GM20431 (cell line): ENCODE data around the gene DIRAS1.

Experiments
- in situ Hi-C: fragments of 300-500 bp; cut with MseI, MboI; formaldehyde crosslinking; loops from one replicate; pipeline ENCODE4 v1.15.0; 2020; ENCODE audit warnings: low sequenced_read_pairs; ENCODE audit not compliant: unreplicated experiment

DIRAS1 gene

DNA sequence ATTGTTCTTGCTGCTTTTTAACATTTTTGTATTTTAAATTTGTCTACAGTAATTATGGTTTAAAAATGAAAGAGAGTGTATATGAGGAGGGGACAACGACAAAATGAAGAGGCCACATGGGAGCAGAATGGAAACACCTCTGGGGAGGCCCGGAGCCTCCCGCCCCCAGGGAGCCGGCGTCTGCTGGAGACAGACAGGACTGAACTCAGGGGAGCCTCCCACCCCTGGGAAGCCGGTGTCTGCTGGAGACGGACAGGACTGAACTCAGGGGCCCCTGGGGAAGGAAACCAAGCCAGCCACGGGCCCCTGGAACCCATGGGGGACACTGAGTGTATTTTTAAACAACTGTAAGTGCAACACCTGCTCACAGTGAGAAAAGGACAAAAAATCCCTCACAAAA, 35.3 kb upstream of the DIRAS1 start:
- in situ Hi-C loops: loop anchor here (10.0 kb wide), 1 partner anchor 92 kb away; no protein-coding TSS in a partner anchor

DNA sequence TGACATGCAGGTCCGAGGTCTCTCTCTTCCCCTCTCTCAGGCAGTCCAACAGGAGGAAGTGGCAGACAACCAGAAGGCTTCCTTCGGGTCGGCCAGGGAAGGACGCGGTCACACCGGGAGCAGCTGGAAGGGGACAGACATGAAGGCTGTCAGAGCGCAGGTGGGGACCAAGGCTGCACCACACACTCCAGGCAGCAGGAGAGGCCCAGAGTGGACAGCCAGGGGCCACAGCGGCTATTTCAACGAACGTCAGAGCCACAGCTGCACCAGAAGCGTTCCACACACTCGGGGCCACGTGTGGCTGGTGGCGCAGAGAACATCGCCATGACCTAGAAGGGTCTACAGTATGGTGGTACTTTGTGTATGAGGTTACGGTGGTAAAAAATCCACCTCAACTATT, 34.6 kb upstream of the DIRAS1 start:
- in situ Hi-C loops: loop anchor here (10.0 kb wide), 1 partner anchor 91 kb away; no protein-coding TSS in a partner anchor

DNA sequence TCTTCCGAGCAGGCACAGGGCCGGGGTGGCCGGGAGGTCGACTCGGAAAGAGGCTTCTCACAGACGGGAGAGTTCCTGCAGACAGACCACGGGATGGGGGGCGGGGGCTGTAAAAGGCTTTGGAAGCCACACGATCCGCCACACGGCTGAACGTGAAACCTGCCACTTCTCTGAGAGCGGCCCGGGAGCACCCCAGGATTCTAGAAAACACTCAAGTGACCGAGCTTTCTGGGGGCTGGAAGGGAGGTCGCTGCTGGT, 34.2 kb upstream of the DIRAS1 start:
- in situ Hi-C loops: loop anchor here (10.0 kb wide), 1 partner anchor 91 kb away; no protein-coding TSS in a partner anchor

DNA sequence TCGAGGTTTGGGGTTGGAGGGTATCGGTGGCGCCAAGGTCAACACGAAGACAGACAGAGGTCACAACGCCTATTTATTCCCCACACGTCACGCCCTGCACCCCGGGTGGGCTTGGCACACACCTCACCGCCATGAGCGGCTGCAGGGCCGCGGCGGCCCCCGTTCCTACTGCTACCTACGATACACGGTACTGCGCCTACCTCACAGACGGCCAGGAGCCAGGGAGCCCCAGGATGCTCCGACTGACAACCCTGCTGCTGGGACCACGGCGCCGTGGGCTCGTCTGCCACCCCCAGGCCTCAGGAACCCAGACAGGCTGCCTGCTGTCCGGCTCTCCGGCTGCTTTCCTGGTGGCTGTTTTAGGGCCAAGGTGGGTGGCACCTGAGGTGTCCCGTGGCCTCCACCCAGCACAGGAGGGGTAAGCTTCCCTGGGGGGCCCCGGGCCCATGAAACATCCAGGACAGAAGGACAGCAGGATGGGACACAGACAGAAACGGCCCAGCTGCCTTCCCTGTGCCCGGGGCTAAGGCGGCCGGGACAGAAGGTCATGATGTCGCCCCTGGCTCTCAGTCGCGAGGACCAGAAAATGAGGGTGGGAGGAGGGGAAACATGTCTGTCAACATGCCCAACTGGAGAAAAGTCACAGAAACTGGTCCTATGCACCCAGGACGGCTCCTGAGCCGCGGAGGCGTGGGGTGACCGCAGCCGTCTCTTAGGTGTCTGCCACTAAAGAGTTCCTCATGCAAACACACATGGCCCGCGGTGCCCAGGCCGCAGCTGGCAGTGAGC, 33.7 kb upstream of the DIRAS1 start:
- in situ Hi-C loops: loop anchor here (10.0 kb wide), 1 partner anchor 90 kb away; no protein-coding TSS in a partner anchor

DNA sequence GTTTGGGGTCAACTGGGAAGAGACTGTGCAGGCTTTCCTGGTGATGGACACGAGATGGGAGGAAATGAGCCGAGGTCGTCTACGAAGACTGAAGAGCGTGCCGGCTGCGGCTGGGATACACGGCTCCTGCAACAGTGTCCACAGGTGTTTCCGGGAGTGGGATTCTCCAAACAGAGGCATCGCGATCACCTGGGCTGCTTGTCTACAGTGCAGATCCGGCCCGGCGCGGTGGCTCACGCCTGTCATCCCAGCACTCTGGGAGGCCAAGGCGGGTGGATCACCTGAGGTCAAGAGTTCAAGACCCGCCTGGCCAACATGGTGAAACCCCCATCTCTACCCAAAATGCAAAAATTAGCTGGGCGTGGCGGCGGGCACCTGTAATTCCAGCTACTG, 30.3 kb upstream of the DIRAS1 start:
- in situ Hi-C loops: loop anchor here (10.0 kb wide), 1 partner anchor 87 kb away; no protein-coding TSS in a partner anchor

DNA sequence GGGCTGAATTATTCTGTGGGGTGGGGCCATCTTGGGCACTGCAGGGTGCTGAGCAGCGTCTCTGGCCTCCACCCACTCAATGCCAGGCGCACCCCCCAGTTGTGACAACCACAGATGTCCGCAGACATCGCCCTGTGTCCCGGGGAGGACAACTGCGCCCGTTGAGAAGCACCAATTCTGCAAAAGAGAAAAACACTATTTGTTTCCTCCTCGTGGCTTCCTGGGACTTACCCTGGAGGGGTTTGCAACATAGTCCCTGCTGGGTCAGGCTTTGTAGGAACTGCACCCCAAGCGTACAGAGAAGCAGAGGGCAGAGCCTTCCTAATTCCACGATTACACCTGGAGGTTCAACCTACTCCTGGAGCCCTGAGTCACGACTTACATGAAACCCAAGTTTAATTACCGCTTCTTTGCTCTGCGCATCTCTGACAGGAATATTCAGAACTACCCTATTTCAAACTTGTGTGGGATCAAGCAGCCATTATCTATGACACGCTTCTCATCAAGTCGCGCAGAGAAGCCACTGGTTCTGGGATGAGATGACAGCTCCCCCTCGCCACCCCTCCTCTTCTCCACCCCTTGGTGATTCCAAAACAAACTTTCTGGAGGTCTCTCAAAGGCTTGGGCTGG, 29.8 kb upstream of the DIRAS1 start:
- in situ Hi-C loops: loop anchor here (10.0 kb wide), 1 partner anchor 86 kb away; no protein-coding TSS in a partner anchor

DNA sequence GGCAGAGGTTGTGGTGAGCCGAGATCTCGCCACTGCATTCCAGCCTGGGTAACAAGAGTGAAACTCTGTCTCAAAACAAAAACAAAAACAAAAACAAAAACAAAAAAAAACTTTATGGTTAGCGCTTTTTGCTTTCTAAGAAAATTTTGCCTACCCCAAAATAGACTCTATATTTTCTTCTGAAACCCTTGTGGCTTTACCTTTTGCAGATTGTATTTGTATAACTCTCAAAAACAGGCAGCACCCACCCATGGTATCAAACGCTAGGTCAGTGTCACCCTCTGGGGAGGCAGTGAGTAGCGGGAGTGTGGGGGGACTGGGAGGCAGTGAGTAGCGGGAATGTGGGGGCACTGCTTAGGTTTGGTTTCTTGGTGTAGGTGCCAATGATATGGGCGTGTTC, 26.2 kb upstream of the DIRAS1 start:
- in situ Hi-C loops: no loop called here

DNA sequence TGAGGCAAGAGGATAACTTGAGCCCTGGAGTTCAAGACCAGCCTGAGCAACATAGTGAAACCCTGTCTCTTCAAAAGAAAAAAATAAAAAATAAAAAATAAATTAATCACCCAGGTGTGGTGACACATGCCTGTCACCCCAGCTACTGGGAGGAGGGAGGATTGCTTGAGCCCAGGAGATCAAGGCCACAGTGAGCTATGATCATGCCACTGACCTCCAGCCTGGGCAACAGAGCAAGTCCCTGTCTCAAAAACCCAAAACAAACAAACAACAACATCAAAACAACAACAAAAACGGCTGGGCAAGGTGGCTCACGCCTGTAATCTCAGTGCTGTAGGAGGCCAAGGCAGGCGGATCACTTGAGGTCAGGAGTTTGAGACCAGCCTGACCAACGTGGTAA, 22.9 kb upstream of the DIRAS1 start:
- in situ Hi-C loops: no loop called here

DNA sequence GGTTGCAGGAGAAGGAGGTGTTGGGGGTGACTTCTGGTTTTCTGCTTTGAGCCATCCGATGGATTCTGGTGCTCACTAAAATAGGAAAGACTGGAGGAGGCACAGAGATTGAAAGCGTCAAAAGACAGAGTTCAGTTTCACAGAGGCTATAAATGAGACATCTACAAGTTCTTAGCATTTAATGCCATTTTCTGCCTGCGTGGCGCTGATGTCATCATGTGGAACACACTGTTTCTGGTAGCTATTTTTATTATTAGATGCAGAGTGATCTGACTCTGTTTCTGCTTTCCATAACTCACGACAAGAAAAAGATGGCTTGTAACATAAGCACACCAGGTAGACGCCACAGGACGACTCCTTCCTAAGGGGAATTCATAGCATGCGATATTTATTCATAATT, 21.9 kb upstream of the DIRAS1 start:
- in situ Hi-C loops: no loop called here

DNA sequence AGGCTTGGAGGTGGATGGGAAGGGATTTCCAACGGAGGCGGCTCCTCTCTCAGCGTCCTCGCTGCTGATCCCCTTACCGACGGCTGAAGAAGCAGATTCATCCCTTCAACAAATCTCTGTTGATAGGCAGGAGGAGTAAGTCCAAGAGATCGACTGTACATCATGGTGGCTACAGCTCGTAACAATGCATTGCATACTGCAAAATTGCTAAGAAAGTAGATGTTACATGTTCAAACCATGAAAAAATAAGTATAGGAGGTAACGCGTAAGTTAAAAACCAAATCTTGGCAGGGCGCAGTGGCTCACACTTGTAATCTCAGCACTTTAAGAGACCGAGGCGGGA, 19.1 kb upstream of the DIRAS1 start:
- in situ Hi-C loops: no loop called here

DNA sequence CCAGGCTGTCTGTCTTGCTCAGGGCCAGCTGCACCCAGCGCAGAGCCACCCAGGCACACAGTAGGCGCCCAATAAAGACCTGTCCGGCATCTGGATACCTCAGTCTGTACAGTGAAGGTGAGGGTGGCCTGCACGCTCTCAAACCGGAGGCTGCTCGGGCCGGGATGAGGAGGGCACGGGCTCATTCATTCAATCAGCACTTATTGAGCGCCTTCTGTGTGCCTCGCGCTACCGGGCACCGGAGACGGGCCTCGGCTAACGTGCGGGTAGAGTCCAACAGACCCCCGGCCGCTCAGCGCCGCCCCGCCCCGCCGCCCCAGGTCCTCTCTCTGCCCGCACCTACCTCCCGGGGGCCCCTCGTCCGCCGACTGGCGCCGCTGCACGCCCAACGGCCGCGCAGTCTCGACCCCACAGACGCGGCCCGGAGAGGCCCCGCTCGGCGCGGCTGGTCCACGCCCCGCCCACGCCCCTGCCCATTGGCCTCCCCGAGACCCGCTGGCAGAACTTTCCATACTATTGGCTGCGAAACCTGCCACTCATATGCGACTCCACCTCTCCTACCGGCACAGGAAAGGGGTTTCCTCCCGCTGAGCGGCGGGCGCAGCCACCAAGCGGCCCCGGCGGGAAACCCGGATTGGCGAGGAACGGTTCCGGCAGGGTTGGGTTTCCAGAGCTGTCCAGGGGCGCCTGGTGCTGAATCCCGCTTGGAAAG, 18.6 kb upstream of the DIRAS1 start, which contains the start of gene SLC39A3:
Gene SLC39A3, minus strand, starts transcription at position 416 of the 712 bp plus-strand sequence. CDS start 2,760 bp downstream, outside the sequence.
- in situ Hi-C loops: no loop called here

DNA sequence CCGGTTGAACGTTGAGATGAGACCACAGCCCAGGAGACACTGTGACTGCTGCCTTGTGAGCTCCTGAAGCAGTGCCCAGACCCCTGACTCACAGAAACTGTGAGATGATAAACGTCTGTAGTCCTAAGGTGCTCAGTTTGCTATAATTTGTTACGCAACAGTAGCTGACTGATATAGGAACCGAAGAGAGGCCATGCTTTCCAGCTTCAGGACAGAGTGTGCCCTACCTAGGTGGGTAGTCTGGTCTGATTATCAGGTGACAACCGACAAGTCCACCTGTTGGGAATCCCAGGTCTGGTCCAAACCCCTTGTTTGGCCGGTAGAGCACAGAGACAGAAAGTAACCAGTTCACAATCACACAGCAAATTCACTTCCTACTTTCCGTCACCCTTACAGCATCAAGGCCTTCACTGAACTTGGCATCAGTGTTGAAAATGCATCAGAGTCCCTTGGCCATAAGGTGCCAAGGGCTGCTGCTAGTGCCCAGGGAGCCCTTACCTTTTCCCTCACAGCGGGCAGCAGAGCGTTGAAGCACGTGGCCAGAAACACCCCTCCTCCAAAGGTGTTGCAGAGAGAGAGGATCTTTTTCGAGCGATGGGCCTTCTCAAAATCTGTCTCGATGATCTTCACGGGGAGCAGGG, 15.5 kb upstream of the DIRAS1 start:
- in situ Hi-C loops: no loop called here

DNA sequence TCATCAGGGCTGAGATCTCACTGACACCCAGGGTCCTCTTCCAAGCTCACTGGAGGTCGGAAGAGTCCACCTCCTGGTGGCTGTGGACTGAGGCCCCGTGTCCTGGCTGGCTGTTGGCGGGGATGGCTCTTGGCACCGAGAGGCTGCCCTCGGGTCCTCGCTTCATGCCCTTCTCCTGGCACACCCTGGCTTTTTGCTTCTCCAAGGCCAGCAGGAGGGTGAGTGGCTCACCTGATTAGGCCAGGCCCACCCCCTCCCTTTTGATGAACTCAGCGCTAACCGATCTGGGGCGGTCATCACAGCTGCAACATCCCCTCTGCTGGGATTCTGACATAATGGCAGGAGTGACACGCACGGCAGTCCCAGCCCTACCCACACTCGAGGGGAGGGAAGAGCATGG, 14.2 kb upstream of the DIRAS1 start:
- in situ Hi-C loops: no loop called here

DNA sequence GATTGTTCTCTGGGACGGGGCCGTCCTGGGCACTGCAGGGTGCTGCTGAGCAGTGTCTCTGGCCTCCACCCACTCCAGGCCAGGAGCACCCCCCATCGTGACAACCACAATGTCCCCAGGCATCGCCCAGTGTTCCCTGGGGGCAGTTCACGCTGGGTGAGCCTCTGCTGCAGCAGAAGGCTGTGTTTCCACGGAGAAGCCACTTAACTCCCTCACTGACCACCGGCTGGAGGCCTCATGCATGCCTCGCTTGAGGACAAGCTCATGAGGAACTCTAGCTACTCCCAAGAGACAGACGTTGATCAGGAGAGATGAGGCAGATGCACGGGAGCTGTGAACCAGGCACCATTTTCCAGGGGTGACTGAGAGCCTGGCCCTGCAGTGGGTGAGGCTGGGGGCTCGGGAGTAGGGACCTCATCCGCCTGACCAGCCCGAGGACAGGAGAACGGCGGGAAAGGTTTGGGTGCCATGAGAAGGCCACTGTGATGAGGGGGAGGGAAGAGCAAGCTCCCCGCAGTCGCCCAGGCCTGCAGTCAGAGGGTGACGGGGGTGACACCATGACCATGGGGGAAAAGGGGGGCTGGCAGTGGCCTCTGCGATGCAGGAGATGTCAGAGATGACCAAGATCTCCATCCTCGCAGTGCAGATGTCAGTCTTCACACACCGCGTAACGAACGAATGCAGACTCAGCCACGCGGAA, 13.6 kb upstream of the DIRAS1 start:
- in situ Hi-C loops: no loop called here

DNA sequence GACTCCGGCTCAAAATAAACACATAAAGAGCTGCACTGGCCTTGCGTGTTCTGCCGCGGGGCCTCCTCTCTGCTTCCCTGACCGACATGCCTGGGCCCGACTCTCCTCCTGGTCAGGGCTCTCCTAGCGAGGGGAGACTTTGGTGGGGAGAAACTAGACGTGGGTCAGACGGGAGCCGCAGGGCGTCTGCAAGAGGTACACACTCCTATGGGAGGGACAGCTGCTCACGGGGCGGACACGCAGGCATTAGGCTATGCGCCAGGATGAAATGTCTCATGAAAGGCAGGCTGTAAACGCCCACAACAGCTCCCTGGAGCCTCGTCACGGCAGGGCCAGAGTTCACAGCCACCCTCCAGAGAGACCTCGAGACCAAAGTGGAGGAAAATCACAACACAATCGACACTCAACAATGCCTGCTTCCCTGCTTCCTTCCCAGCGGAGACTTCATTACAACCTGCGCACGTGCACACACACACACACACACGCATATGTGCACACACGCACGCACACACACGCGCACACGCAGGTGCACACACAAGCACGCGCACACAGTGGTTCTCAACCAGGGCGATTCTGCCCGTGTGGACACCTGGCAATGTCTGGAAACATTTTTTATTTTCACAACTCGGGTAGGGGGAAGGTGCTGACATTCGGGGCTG, 12.9 kb upstream of the DIRAS1 start:
- in situ Hi-C loops: no loop called here

DNA sequence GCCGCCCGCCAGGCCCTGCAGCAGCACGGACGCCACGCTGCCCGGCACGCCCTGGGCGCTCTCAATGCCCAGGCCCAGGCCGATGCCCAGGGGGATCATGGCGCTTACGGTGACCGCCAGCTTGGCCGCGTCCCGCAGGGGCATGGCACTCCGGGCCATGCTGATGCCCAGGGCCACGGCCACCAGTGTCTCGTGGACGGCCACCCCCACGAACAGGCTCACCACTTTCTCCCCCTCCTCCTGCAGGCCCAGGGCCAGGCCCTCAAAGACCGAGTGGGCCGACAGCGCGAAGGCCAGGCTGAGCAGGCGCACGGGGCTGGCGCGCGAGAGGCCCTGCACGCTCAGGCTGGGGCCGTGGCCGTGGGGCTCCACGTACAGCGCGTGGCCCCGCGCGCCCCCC, 11.7 kb upstream of the DIRAS1 start:
- in situ Hi-C loops: no loop called here

DNA sequence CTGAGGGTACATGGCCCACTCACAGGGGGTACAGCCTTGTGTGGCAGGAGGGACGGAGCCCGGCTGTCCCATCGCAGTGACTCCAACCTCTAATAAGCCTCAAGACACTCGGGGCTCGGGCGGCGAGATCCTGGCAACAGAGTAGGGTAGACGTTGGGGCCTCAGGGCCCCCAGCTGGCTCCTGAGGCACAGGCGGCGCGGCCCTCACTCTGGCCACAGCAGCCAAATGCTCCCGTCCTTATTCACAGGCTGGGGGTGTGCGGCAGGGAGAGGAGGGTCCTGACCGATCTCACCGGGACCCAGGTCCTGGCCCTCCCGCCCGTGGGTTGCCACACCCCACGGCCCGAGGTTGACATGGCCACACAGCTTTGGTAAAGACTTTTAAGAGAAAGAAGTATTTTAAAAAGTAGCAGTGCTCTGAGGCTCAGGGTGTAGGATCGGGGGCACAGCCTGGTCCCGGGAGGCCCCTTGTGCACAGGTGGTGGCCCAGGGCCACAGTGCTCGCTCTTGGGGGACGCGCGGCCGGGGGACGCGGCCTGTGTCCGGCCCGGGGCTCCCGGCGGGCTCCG, 11.1 kb upstream of the DIRAS1 start:
- in situ Hi-C loops: no loop called here

DNA sequence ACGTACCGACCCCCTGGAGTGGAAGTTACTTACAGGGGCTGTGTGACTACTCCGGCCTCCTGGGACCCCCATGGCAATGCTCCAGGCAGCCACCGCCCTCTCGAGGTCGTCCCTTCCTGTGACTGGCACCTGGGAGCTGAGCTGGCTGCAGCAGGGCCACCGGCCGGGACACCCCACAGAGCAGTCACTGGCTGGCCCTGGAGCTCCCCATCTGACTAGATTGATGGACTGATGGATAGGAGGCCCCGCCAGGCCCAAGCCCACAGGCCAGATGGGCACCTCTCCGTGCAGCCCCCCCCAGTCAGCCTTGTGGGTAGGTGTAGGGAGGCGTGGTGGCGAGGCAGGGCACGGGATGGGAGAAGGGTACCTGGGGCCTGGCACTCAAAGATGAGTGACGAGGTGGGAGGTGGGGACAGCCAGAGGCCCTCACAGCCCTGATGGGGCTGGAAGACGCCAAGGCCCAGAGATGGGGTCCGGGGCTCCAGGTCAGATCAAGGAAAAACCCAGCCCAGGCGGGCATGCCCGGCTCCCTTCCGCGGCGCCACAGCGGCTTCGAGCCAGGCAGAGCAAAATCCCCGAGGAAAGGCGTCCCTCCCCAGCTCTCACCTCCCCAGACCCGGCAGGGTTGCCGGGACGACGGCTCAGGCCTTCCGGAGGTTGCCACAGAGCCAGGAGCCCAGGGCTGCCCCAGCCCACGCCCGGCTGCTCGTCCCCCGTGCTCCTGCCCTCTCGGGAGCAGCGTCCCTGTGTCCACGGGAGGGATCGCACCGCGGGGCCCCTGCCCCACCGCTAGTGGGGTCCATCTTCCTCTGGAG, 10.2 kb upstream of the DIRAS1 start:
- in situ Hi-C loops: no loop called here
